Retinal pigment epithelial cell (primary cell): ENCODE results near the gene TSPAN8.

Experiments used
- DNase-seq: peaks from one replicate; pipeline ENCODE4 v3.0.0-alpha.2; 2010; ENCODE audit warnings: low read depth
- H3K4me3 ChIP-seq: 2 replicates; pipeline ENCODE4 v1.5.1; 2011; ENCODE audit warnings: mild to moderate bottlenecking, low read length, control low read depth, moderate library complexity
- TF ChIP-seq, protein P1 (sequence below): conservative IDR thresholded peaks from 2 replicates; pipeline ENCODE4 v1.5.1; 2011; ENCODE audit warnings: low read depth, low read length, control low read depth, inconsistent platforms

Gene TSPAN8

DNA sequence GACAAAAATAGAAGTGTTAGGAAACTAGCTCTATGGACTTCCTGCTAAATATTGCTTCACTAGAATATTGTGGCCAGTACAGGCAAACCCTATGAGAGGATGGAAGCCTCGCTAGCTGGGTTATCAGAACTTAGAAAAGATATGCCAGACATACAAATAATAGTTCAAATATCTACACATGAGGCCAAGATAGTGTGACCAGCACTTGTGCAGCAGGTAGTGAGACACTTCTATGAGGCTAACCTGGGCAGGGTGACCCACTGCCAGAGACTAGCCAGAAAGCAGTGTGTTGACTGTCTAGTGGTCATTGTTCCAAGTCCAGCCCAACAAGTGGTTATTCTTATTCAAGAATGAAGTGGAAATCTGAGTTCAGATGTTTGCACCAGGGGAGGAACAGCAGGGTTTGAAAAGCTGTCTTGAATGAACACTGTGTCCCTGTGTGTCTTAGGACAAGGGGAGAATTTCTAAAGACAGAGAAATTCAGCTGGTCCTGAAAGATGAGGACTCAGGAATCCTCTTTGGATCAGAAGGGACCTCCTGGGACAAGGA, 16.3 kb downstream of the TSPAN8 start:
- TF ChIP-seq, protein P1, sequence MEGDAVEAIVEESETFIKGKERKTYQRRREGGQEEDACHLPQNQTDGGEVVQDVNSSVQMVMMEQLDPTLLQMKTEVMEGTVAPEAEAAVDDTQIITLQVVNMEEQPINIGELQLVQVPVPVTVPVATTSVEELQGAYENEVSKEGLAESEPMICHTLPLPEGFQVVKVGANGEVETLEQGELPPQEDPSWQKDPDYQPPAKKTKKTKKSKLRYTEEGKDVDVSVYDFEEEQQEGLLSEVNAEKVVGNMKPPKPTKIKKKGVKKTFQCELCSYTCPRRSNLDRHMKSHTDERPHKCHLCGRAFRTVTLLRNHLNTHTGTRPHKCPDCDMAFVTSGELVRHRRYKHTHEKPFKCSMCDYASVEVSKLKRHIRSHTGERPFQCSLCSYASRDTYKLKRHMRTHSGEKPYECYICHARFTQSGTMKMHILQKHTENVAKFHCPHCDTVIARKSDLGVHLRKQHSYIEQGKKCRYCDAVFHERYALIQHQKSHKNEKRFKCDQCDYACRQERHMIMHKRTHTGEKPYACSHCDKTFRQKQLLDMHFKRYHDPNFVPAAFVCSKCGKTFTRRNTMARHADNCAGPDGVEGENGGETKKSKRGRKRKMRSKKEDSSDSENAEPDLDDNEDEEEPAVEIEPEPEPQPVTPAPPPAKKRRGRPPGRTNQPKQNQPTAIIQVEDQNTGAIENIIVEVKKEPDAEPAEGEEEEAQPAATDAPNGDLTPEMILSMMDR, result no peak
- H3K4me3 ChIP-seq, result no peak overlapping the region

DNA sequence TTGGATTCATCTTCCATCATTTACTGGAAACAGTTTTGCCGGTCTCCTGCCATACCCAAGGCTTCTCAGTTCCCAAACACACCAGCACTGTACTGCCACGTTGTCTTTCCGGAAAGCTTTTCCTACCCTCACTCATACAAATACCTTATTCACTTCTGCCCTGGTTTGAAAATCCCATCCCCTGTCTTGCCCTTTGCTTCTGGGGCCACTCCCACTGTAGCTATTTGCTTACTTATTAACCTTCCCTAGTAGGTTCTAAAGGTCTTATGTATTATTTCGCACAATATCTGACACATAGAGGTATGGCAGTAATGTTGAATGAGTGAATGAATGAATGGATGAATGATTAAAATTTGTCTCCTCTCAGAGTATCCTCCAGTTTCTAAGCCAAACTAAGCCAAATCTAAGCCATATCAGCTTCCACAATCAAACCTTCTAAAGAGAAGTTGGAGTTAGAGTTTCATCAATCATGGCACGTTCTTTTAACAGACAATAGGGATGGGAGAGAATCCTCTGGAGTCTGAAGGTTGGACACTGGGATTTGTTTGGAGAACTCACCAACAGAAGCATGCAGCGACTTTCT, 18.6 kb downstream of the TSPAN8 start:
- TF ChIP-seq, protein P1, result no peak
- no peak overlapping the region for H3K4me3 ChIP-seq
- no peak for DNase-seq

More for the DNA sequence above, 16.3 kb downstream of the TSPAN8 start:
- DNase-seq, result no peak

DNA sequence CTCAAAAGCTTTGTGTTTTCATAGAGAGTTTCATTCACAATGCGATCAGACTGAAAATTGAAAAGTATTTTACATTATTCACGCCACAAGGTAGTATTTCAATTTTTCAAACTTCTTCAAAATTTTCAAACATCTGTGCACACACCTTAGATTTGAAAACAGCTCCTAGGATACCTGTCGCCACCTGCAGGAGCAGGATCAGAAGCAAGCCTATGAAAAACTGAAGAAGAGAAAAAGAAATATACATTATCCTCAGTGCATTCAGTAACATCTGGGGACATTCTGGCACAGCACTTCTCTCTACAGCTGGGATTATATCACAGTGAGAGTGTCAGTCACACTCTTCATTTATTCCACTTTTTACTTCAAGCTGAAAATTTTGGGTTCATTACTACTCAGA, 19.8 kb downstream of the TSPAN8 start:
- TF ChIP-seq, protein P1, result no peak
- no peak for DNase-seq
- no peak overlapping the region for H3K4me3 ChIP-seq

DNA sequence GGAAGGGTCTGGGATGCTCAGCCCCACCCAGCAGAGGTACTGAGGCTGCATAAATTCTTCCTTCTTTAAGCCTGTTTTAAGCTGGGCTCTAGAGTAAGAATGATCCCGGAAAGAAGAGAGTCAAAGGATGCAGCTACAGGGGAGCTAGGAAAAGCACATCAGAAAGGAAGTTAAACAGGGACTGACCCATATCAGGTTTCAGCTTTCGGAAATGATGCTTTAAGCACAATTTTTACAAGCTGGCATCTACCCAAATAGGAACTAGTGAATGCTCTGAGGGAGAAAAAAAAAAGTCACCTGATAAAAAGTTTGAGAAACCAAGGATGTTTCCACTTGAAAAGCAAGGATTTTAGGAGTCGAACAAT, 22.0 kb downstream of the TSPAN8 start:
- no peak overlapping the region for H3K4me3 ChIP-seq
- TF ChIP-seq, protein P1, result no peak
- DNase-seq, result no peak

DNA sequence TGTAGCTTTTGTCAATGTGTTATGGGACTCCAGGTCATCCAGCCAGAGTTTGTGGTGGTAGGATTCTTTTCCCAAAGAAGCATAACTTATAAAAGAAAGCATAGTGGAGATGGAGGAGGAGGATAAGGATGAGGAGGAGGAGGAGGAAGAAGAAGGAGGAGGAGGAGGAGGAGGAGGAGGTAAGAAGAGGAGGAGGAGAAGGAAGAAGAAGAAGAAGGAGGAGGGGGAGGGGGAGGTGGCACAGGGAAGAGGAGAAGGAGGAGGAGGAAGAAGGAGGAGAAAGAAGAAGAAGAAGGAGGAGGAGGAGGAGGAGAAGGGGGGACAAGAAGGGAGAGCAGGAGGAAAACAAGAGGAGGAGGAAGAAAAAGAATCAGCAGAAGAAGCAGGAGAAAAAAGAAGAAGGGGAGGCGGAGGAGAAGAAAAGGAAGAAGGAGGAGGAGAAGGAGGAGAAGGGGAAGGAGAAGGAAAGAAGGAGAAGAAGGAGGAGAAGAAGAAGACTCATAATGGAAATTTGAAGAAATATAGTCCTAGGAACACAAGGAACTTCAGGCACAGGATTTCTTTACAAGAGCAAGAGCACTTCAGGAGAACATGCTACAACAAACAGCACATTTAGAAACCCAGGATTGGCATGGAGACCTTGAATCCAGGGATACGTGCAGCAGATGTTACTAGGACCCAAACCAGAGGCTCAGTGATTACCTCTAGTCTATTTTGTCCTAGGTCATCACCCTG, 22.6 kb downstream of the TSPAN8 start:
- no peak for DNase-seq
- TF ChIP-seq, protein P1, result no peak
- no peak overlapping the region for H3K4me3 ChIP-seq

DNA sequence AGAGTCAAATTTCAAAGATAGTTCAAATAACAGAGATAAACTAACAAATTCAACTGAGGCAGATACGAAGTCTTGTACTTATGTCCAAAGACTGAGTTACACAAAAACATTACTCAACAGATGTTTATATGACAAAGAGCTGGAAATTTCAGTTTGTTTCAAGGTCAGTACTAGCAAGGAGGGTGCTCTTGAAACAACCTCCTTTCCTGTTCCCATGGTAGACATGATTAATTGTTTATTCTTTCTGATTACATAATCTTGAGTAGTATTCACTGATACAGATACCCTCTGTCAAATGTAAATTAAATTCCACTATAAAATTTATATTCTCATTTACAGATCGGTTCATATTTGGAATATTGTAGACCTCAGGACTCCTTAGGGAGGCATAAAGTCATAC, 23.4 kb downstream of the TSPAN8 start:
- TF ChIP-seq, protein P1, result no peak
- DNase-seq, result no peak

More for the DNA sequence above, 23.4 kb downstream of the TSPAN8 start:
- H3K4me3 ChIP-seq, result no peak overlapping the region
